OCI-LY7 (cell line): Measurements from ENCODE around the gene BNIP1. TPM values are rescaled to one million over a fixed set of nuclear protein-coding genes. Genes with fewer than 3 reads are reported as not detected.

Experiments used
- BruUV-seq: library from RNA; stranded (reverse); fragments of 400-500 nt; replicated peaks from 2 replicates; lab custom pipeline; 2021; lab: Mats Ljungman, UMichigan
- CTCF ChIA-PET: fragments of 300-600 bp; sonication (Branson Sonifier 250); formaldehyde crosslinking; loops from one replicate; lab custom pipeline; 2022; ENCODE audit warnings: antibody characterized with exemption; ENCODE audit not compliant: unreplicated experiment; lab: Charles Lee
- POLR2A ChIA-PET: fragments of 300-600 bp; sonication (Branson Sonifier 250); formaldehyde crosslinking; loops from one replicate; lab custom pipeline; 2022; ENCODE audit warnings: antibody characterized with exemption; lab: Charles Lee
- DNase-seq: peaks from one replicate; pipeline ENCODE4 v3.0.0-alpha.2; 2015; ENCODE audit warnings: low spot score
- H2AFZ ChIP-seq: fragments of 200-600 bp; sonication (generic), shearing (Covaris generic); 2 replicates; pipeline ENCODE4 v1.6.1; 2014; ENCODE audit warnings: mild to moderate bottlenecking, antibody characterized with exemption, low read length, moderate library complexity
- H3K27ac ChIP-seq: fragments of 200-600 bp; sonication (generic); 2 replicates; pipeline ENCODE4 v1.5.1; 2014; ENCODE audit warnings: mixed run types, low read depth, mild to moderate bottlenecking, moderate library complexity, low read length, inconsistent platforms; ENCODE audit not compliant: poor library complexity, severe bottlenecking
- H3K36me3 ChIP-seq: fragments of 200-600 bp; sonication (generic); 2 replicates; pipeline ENCODE4 v1.6.1; 2014; ENCODE audit warnings: mild to moderate bottlenecking, antibody characterized with exemption, low read length, moderate library complexity, mixed read lengths; ENCODE audit not compliant: insufficient read depth
- H3K4me1 ChIP-seq: fragments of 200-600 bp; sonication (generic); 2 replicates; pipeline ENCODE4 v1.5.1; 2014; ENCODE audit warnings: mild to moderate bottlenecking, low read length; ENCODE audit not compliant: insufficient read depth, poor library complexity, severe bottlenecking
- H3K4me2 ChIP-seq: fragments of 200-600 bp; sonication (generic); 2 replicates; pipeline ENCODE4 v1.6.1; 2014; ENCODE audit warnings: mild to moderate bottlenecking, low read length
- H3K4me3 ChIP-seq: fragments of 200-600 bp; sonication (generic); 2 replicates; pipeline ENCODE4 v1.5.1; 2014; ENCODE audit warnings: mild to moderate bottlenecking, low read depth, low read length; ENCODE audit not compliant: poor library complexity, severe bottlenecking
- H3K79me2 ChIP-seq: fragments of 200-600 bp; sonication (generic); 2 replicates; pipeline ENCODE4 v1.6.1; 2016; ENCODE audit warnings: low read depth, mild to moderate bottlenecking, low read length, moderate library complexity, mixed read lengths; ENCODE audit not compliant: insufficient read depth
- H3K9me2 ChIP-seq: fragments of 200-600 bp; sonication (generic); 2 replicates; pipeline ENCODE4 v1.6.1; 2016; ENCODE audit warnings: mild to moderate bottlenecking, low read length, mixed read lengths; ENCODE audit not compliant: insufficient read depth
- H3K9me3 ChIP-seq: fragments of 200-600 bp; sonication (generic); 2 replicates; pipeline ENCODE4 v1.6.1; 2014; ENCODE audit warnings: mild to moderate bottlenecking, mixed run types, low read length, mixed read lengths
- H4K20me1 ChIP-seq: fragments of 200-600 bp; sonication (generic); 2 replicates; pipeline ENCODE4 v1.6.1; 2014; ENCODE audit warnings: mild to moderate bottlenecking, antibody characterized with exemption, low read length, moderate library complexity, mixed read lengths; ENCODE audit not compliant: insufficient read depth
- EZH2phosphoT487 ChIP-seq: fragments of 200-600 bp; sonication (generic); IDR thresholded peaks from 2 replicates; pipeline ENCODE4 v1.6.1; 2018; ENCODE audit warnings: low read depth, borderline replicate concordance, mild to moderate bottlenecking, mixed run types, antibody characterized with exemption, low read length, moderate library complexity, mixed read lengths
- intact Hi-C: fragments of 100-400 bp; cut with micrococcal nuclease; formaldehyde crosslinking; loops from one replicate; pipeline ENCODE4 v1.10.0; 2022; ENCODE audit not compliant: unreplicated experiment
- total RNA-seq, 2 experiments: library from RNA; depleted of rRNA in 1 of 2; stranded (reverse); fragments of >200 nt in 1 of 2; shearing (Covaris generic) in 1 of 2; gene quantifications; 2 replicates each; pipeline ENCODE4 v1.2.3, GENCODE V29; 2014 to 2022
- TF ChIP-seq, protein P1 (sequence below): fragments of 200-600 bp; sonication (generic); conservative IDR thresholded peaks from 2 replicates; pipeline ENCODE4 v1.5.1; 2014; ENCODE audit warnings: mild to moderate bottlenecking, antibody characterized with exemption, low read length, moderate library complexity, mixed read lengths

BNIP1 gene
- total RNA-seq, 2 experiments from 2014 or later = 16.8 to 23.1 TPM

DNA sequence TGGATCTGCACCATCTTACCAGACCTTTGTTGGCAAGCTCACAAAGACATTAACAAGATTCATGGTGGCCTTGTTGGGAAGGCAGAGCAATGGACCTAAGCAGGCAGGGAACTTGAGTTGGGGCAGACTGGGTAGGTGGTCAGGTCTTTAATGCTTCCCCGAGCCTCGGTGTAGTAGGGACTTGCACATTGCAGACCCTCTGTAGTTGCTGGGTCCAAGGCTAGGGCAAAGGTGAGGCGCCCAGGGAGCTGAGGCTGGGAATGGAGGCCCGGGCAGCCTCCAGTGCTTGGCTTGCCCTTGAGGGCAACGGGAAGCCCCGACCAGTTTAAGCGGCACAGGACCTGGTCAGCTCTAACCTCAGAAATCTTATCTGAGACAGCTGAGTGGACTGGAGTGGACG lies 66.5 kb downstream of the BNIP1 start:
- intact Hi-C loops = no loop called here
- H3K4me2 ChIP-seq = no peak overlapping the region

DNA sequence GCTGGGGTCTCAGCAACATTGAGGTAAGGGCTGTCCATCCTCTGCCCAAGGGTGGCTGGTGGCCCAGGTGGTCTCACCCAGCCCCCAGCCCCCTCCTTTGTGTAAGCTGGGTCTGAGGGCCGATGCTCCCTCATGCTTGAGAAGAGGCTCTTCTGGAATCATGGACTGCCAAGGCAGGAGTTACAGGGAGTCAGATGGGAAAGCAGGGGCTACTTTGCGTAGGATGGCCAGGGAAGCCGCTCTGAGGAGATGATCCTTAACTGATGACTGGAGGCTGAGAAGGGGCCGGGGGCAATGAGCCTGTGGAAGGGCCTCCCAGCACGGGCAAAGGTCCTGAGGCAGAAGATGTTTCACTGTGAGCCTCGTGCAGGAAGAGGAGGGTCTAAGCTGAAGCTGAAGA lies 67.0 kb downstream of the BNIP1 start:
- no peak overlapping the region for H3K27ac ChIP-seq
- no peak overlapping the region for H3K4me3 ChIP-seq
- intact Hi-C loops = no loop called here
- H3K9me2 ChIP-seq = no peaks in the 10 kb centered on the region
- H2AFZ ChIP-seq = no peak overlapping the region
- no peak overlapping the region for H3K4me2 ChIP-seq
- H3K4me1 ChIP-seq = no peaks in the 10 kb centered on the region
- no peaks in the 10 kb centered on the region for H3K36me3 ChIP-seq
- CTCF ChIA-PET = interaction anchor here (0.6 kb wide), 1 partner anchor 43 kb away, joined by 3 read pairs; no protein-coding TSS in a partner anchor
- POLR2A ChIA-PET = no interaction called here
- no TSS peak for BruUV-seq
- no peaks in the 10 kb centered on the region for H4K20me1 ChIP-seq
- no peak for DNase-seq
- H3K79me2 ChIP-seq = no peaks in the 10 kb centered on the region
- H3K9me3 ChIP-seq = peaks cover 5% of the 10 kb centered on the region; the same call in 1 of the 2 replicates
- TF ChIP-seq, protein P1, sequence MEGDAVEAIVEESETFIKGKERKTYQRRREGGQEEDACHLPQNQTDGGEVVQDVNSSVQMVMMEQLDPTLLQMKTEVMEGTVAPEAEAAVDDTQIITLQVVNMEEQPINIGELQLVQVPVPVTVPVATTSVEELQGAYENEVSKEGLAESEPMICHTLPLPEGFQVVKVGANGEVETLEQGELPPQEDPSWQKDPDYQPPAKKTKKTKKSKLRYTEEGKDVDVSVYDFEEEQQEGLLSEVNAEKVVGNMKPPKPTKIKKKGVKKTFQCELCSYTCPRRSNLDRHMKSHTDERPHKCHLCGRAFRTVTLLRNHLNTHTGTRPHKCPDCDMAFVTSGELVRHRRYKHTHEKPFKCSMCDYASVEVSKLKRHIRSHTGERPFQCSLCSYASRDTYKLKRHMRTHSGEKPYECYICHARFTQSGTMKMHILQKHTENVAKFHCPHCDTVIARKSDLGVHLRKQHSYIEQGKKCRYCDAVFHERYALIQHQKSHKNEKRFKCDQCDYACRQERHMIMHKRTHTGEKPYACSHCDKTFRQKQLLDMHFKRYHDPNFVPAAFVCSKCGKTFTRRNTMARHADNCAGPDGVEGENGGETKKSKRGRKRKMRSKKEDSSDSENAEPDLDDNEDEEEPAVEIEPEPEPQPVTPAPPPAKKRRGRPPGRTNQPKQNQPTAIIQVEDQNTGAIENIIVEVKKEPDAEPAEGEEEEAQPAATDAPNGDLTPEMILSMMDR = no peak
- TF ChIP-seq EZH2phosphoT487 = no peak

More for the DNA sequence above, 66.5 kb downstream of the BNIP1 start:
- Histone ChIP-seq H3K4me3 (no peak overlapping the region), H3K36me3 (no peaks in the 10 kb centered on the region), H3K9me3 (peaks cover 5% of the 10 kb centered on the region; the same call in 1 of the 2 replicates), H3K79me2 (no peaks in the 10 kb centered on the region), H3K9me2 (no peaks in the 10 kb centered on the region), H3K4me1 (no peaks in the 10 kb centered on the region), H4K20me1 (no peaks in the 10 kb centered on the region), H2AFZ (no peak overlapping the region), H3K27ac (no peak overlapping the region)
- no TSS peak for BruUV-seq
- POLR2A ChIA-PET = no interaction called here
- DNase-seq = no peak
- TF ChIP-seq EZH2phosphoT487 = no peak
- TF ChIP-seq, protein P1 = no peak
- CTCF ChIA-PET = interaction anchor here (0.6 kb wide), 1 partner anchor 43 kb away, joined by 3 read pairs; no protein-coding TSS in a partner anchor

DNA sequence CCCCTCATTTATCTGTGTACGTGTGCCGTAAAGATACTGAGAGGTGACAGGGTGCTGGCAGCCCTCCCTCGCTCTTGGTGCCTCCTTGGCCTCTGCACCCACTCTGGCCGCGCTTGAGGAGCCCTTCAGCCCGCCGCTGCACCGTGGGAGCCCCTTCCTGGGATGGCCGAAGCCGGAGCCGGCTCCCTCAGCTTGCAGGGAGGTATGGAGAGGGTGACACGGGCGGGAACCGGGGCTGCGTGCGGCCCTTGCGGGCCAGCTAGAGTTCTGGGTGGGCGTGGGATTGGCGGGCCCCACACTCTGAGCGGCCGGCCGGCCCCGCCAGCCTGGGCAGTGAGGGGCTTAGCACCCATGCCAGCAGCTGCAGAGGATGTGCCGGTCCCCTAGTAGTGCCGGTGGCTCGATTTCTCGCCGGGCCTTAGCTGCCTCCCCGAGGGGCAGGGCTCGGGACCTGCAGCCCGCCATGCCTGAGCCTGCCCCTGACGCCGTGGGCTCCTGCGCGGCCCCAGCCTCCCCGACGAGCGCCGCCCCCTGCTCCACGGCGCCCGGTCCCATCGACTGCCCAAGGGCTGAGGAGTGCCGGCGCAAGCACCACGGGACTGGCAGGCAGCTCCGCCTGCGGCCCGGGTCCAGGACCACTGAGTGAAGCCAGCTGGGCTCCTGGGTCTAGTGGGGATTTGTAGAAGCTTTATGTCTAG lies 69.1 kb downstream of the BNIP1 start:
- no peaks in the 10 kb centered on the region for H3K36me3 ChIP-seq
- no peaks in the 10 kb centered on the region for H3K9me2 ChIP-seq
- H3K27ac ChIP-seq = no peak overlapping the region
- H3K79me2 ChIP-seq = no peaks in the 10 kb centered on the region
- TF ChIP-seq, protein P1 = no peak
- no peak for TF ChIP-seq EZH2phosphoT487
- no peak overlapping the region for H3K4me3 ChIP-seq
- H2AFZ ChIP-seq = no peak overlapping the region
- H3K4me1 ChIP-seq = no peaks in the 10 kb centered on the region
- no peaks in the 10 kb centered on the region for H4K20me1 ChIP-seq
- H3K9me3 ChIP-seq = peaks cover 5% of the 10 kb centered on the region; the same call in 1 of the 2 replicates
- H3K4me2 ChIP-seq = no peak overlapping the region
- intact Hi-C loops = no loop called here
- ChIA-PET POLR2A (no interaction called here), CTCF (no interaction called here)
- no peak for DNase-seq
- no TSS peak for BruUV-seq
